GM19238 (cell line): ENCODE data around the gene LMAN1L.

Experiments
- DNase-seq: peaks from one replicate; pipeline ENCODE4 v3.0.0; 2011; ENCODE audit warnings: low spot score; ENCODE audit not compliant: insufficient read length

Gene LMAN1L

DNA sequence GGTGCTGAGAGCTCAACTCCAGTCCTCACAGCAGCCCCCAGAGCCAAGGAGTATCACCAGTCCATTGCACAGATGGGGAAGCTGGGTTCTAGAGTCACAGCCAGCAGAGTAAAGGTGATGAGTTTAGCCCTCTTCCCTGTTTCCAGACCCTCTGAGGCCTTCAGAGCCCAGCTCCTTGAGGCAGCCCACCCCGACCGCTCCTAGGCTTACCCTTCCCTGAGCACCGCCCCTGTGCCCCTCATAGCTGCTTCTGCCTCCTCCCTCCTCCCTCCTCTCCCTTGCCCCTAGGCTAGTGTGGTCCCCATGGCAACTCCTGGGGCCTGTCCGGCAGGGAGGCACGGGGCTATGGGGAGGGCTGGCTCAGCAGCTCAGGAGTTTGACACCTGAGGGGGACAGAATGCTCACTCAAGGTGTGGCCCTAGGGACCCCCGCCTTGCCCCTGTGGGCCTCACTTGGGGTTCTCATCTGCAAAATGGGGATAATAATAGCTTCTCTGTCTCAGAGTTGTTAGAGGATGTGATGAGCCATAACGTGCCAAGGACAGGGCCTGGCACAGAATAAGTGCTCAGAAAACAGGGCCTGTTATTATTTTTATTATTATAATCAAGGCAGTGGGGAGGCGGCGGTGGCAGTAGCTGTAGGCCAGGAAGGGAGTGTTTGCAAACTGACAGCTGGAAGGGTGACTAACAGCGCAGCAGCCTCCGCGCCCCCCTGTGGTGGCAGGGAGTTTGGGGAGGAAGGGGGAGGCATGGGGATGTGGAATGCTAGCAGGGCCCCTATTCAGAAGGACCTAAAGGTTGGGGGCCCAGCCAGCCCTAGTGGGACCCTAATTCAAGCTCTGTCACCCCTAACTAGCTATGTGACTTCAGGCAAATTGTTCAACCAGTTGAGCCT lies 19.3 kb upstream of the LMAN1L start:
- no peak for DNase-seq

GRCh38 chr15:74794248-74794969 lies 18.2 kb upstream of the LMAN1L start:
- DNase-seq, result no peak

GRCh38 chr15:74794970-74795349 lies 17.7 kb upstream of the LMAN1L start:
- DNase-seq, result no peak

DNA sequence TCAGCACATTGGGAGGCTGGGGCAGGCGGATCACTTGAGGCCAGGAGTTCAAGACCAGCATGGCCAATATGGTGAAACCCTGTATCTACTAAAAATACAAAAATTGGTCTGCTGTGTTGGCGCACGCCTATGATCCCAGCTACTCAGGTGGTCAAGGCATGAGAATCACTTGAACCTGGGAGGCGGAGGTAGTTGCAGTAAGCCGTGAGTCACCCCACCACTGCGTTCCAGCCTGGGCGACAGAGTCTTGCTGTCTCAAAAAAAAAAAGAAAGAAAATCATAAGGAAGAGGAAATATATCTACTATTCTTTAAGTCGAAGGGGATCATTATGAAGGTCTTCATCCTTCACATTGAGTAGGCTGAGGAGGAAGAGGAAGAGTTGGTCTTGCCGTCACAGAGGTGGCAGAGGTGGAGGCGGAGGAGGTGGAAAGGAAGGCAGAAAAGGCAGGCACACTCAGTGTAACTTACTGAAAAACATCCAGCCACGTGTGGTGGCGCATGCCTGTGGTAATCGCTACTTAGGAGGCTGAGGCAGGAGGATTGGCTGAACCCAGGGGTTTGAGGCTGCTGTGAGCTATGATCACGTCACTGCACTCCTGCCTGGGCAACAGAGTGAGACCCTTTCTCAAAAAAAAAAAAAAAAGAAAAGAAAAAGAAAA lies 16.5 kb upstream of the LMAN1L start:
- no peak for DNase-seq

DNA sequence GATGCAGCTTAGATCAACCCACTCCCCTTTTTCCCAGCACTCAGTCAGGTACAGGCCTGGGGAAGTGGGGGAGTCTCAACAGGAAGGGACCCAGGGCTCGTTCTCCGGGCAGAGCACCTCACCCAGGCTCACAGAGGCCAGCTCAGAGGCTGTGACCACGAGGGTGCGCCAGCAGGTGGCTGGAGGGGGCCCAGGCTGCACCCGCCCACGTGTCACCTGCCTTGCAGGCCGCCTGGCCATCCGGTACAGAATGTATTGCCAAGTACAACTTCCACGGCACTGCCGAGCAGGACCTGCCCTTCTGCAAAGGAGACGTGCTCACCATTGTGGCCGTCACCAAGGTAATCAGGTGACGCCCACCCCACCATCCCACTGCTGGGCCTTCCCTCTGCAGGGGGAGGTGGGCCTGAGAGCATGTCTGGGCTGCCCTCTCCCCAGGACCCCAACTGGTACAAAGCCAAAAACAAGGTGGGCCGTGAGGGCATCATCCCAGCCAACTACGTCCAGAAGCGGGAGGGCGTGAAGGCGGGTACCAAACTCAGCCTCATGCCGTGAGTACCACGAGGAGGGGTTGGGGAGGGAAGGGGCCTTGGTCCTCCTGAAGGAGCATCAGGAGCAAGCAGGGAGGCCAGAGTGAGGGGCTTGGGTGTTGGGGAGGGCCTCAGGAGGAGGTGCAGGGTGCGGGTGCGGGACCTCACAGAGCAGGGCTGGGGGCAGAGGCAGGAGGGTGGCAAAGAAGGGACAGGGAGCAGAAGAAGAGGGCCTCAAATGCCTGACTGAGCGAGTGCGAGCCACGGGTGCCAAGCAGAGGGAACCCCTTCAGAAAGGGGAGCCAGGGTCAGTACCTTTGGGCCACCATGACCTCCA lies 14.0 kb upstream of the LMAN1L start:
- no peak for DNase-seq

DNA sequence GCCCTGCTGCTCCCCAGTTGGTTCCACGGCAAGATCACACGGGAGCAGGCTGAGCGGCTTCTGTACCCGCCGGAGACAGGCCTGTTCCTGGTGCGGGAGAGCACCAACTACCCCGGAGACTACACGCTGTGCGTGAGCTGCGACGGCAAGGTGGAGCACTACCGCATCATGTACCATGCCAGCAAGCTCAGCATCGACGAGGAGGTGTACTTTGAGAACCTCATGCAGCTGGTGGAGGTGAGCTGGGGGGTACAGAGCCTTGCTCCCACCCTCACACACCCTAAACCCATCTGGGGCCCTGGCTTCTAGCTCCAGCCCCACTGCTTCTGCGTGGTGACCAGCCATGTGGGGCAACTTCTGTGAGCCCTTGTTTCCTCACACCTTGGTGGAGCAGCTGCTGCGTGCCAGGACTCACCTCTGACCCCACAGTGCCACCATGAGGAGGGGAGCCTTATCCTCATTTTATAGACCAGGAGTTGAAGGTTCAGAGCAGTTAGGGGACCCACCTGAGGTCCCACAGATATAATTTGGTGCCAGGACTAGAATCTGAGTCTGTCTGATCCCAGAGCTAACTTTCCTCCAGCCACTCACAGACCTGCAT lies 13.3 kb upstream of the LMAN1L start:
- no peak for DNase-seq

DNA sequence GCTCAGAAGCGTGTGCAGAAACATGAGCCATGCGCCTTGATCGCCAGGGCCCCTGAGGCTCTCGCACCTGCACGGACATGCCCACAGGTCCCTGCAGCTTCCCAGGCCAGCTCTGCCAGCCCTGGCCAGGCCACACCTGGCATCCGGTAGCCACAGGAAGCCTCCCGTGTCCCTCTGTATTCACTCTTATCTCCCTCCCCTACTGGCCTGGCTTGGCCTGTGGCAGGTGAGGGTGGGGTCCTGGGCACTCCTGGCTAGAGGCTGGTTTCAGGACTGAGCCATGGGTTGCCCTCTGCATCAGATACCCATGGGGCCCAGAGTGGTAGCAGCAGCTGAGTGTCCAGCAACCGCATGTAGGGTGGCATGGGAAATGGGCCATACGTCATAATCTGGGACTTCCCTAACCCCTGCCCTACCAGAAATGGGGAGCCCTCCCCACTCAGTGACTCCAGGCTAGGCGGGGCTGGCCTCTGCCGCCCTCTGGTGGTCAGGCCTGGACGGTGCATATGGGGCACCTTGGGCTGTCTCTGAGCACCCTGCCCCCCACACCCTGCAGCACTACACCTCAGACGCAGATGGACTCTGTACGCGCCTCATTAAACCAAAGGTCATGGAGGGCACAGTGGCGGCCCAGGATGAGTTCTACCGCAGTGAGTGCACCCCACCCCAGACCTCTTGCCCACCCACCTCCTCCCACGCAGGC lies 12.6 kb upstream of the LMAN1L start:
- DNase-seq, result peak; percentile 94

- no peak for DNase-seq
Observed at GRCh38 chr15:74800559-74801094, 12.0 kb upstream of the LMAN1L start.

DNA sequence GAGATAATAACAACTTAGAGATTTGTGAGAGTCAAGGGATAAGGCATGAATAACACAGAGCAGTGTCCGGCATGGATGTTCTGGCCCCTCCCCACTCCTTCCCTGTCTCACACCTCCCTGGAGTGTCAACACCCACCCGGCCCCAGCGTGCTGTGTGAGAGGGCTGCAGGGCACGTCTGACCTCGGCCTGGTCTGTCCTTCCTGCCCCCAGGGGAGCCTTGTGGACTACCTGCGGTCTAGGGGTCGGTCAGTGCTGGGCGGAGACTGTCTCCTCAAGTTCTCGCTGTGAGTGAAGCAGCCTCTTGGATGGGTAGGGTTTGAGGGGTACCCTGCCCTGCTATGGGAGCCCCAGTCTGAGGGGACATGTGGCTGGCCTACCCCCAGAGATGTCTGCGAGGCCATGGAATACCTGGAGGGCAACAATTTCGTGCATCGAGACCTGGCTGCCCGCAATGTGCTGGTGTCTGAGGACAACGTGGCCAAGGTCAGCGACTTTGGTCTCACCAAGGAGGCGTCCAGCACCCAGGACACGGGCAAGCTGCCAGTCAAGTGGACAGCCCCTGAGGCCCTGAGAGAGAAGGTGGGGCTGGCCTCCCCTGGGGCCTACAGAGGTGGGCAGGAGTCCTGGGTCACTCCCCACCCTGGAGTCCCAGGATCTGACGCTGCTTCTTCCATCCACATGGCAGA lies 11.2 kb upstream of the LMAN1L start:
- no peak for DNase-seq

GRCh38 chr15:74802290-74802689 lies 10.3 kb upstream of the LMAN1L start:
- DNase-seq, result no peak

GRCh38 chr15:74802862-74803447 lies 9.7 kb upstream of the LMAN1L start:
- DNase-seq, result no peak

DNA sequence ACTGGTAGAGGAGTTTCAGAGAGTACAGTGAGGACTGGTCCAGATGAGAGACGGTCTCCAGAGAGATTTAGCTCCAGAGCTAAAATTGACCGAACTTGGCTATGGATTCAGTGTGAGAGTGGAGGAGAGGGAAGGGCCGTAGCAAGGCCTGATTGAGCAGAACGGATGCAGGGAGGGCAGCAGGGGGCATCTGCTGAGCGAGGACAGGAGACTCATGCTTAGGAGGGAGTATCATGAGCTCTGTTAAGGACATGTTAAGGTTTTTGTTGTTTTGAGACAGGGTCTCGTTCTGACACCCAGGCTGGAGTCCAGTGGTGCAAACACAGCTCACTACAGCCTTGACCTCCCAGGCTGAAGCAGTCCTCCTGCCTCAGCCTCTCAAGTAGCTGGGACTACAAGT lies 7.7 kb upstream of the LMAN1L start:
- DNase-seq, result no peak

- DNase-seq, result no peak
Observed at GRCh38 chr15:74807282-74807681, 5.4 kb upstream of the LMAN1L start.

- no peak for DNase-seq
Observed at GRCh38 chr15:74808078-74808839, 4.4 kb upstream of the LMAN1L start.

DNA sequence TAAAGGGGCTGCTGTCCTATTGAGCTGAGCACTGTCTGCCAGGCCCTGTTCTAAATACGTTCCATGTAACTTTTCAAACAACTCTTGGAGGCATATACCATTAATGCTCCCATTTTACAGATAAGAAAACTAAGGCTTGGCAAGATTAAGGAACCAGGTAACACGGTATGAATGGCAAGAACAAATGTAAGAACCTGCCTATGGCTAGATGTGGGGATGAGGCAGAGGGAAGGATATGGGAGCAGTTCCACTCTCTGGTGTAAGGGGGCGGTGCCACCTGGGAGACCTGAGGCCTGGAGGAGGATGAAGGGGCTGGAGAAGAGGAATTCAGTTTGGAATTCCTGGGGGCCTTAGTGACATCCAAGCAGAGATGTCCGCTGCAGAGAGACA lies 3.8 kb upstream of the LMAN1L start:
- no peak for DNase-seq

GRCh38 chr15:74809242-74809641 lies 3.4 kb upstream of the LMAN1L start:
- no peak for DNase-seq

DNA sequence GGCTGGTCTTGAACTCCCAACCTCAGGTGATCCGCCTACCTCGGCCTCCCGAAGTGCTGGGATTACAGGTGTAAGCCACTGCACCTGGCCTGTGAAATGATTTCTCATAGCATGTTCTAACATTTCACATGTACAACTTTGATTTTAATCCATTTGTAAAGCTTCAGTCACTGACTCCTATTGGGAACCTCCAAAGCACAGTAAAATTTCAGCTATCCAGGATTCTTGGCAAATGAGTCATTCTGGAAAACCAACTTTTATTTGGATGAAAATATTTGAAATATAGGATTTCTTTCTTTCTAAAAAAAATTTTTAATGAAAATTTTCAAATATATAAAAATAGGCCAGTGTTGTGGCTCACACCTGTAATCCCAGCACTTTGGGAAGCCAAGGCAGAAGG lies 2.7 kb upstream of the LMAN1L start:
- DNase-seq, result no peak
